ENCODE measurements around the gene COL4A2. TPM values are rescaled to one million over a fixed set of nuclear protein-coding genes. Genes with fewer than 3 reads are reported as not detected.

COL4A2 gene
- total RNA-seq, 1 experiment from 2014 or later: 67.4 TPM

DNA sequence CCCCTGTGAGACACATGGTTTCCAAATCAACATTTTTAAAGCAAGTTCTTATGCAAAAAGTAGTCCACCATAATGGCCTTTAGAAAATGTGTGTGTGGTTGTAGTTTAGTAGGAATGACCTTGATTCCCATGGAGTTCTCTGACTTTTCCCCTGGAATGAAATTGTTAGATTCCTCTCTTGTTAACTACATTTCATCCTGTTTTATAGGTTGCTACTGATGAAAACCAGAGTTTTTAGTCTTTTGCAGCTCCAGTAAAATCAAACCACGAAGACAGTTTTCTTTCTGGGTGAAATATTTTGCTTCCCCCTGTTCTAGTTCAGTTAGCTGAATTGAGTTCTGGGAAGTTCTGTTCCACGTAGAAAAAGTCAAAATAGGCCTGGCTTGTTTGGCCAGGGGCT is 146.7 kb downstream of the COL4A2 start:
- DNase-seq (ENCODE audit: low read depth): no peak

DNA sequence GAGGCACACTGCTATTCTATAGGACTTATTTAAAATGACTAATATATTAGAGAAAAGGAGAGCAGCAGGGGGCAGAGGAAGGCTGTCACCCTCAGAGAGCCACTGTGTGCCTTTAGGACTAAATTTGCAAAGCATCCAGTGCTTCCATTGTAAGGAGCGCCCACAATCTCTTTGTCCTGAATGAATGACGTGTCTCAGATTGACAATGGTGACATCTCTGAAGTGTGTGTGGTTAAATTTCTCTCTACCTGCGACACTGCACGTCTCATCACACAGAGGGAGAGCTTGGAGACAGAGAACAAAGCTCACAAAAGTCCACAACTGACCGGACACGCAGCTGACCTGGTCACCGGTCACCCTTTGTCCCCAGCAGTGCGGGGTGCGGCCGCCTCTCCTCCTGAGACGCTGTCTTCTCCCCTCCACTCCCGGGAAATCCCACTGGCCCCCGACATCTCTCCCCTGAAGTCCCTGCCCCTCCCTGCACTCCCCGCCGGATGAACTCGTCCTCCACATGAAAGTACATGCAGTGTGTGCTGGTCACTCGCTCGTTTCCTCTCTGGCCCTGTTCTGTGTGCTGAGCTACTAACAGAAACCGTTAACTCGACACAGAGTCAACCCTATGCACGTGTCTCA is 147.3 kb downstream of the COL4A2 start:
- no peak for DNase-seq (ENCODE audit: low read depth)

DNA sequence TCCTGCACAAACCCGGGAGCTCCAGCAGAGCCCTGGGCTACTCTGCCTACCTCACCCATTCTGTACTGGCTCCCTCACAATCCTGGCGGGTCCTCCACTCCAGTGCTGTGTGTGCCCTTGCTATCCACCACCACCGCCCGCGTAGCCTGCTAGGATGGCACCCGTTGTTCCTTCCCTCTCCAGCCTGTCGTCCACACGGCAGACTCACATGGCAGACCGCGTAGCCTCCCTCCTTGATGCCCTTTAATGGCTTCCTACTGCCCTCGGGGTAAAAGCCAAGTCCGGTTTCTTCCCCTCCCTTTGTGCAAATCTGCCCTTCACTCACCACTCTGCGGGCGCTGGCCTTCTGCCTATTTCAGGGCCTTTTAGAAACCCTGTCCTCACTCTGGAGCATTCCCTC is 147.9 kb downstream of the COL4A2 start:
- no peak for DNase-seq (ENCODE audit: low read depth)

DNA sequence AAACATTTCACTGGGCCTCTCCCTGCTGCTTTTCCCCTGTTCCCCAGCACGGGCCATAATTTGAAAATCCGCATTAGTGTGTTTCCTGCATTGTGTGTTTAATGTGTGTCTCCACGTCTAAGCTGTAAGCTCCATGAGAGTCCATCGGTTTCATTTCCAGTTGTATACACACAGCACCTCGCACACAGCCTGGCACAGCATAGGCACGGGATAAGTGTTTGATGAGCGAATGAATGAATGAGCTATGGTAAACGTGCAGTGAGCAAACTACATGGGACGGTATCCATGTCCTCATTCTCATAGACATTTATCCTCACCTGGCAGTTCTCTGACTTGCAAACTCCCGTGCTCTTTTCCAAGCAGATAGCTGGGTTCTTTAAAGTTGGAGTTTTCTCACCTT is 148.4 kb downstream of the COL4A2 start:
- no peak for DNase-seq (ENCODE audit: low read depth)

DNA sequence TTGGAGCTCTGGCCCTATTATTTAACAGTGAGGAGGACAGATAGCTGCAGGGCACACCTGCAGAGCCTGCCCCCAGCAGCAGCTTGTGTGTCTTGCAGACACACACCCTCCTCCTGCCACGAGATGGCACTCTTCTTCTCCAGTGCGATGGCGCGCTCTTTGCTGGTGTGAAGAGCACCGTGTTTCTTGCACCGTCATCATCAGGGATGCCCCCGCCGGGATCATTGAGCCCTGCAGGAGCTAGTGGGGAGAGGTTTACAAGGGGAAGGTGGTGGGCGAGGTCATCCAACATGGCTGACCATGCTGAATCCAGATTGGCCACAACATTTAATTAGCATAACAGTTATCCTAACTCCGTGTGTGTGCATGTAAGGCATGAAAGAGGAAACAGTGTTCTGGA is 148.9 kb downstream of the COL4A2 start:
- peak; percentile 75 for DNase-seq (ENCODE audit: low read depth)

DNA sequence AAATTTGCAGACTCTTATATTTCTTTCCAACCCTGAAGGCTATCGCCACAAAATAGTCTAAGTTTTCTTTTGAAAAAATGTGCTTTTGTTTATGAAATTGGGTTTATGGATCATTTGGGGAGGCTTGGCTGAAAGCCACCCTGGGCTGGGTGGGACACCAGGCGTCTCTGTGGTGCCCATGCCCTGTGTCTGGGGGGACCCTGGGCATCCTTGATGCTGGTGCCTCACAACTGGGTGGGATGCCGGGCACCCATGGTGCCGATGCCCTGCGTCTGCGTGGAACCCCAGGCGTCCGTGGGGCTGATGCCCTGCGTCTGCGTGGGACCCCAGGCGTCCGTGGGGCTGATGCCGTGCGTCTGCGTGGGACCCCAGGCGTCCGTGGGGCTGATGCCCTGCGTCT is 149.5 kb downstream of the COL4A2 start:
- no peak for DNase-seq (ENCODE audit: low read depth)

DNA sequence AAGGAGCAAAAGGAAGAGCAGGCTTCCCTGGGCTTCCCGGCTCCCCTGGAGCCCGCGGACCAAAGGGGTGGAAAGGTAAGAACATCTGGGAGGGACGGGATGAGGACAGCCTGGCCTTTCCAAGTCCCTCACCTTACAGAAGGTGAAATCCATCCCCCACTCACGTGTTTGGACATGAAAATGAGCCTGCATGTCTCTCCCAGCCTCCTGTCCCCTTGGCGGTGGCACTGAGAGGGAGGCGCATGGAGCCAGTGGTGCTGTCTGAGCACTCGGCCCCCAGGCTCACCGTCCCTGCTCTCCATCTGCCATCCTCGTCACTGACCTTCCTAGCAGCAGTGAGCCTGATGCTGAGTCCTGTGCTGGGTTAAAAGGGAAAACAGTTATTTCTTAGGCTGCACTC is 150.3 kb downstream of the COL4A2 start:
- DNase-seq (ENCODE audit: low read depth): no peak

DNA sequence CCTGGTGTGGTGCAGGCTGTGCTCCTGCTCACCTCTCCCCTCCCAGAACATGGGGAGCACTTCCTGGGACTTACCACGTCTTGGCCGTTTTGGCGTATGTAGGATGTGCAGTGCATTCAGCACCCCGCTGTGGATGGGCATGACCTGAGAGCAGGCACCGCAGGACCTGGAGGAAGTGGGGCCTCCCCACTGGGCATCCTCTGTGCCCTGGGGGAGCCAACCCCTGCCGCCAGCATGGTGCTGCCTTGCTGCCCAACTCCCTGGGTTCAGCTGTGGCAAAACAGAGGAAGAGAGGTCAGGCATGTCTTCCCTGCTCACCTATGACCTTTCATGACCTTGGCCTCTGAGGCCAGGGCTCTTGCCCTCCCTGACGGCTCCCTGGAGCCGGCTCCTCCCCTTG is 150.9 kb downstream of the COL4A2 start:
- no peak for DNase-seq (ENCODE audit: low read depth)

DNA sequence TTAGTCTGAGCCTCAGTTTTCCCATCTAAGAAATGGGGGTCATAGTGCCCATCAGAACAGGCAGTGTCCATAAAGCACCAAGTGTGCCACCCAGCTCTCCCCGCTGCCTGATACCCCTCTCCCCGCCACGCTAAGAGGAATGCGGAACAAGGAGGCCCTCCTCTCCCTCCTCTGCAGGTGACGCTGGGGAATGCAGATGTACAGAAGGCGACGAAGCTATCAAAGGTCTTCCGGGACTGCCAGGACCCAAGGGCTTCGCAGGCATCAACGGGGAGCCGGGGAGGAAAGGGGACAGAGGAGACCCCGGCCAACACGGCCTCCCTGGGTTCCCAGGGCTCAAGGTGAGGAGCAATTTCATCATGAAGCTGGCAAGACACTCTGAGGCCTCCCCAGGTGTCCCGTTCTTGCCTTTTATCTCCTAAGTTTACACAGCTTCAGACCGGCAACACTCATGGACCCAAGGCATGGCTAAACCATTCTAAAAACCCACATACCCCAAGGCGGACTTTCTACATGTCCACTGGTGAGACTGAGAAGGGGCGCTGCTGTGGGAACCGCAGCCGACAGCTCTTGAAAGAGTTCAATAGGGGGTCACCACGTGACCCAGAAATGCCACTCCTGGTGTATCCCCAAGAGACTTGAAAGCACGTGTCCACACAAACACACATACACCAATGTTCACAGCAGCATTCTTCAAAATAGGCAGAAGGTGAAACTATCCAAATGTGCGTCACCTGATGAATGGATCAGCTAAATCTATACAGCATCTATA is 151.7 kb downstream of the COL4A2 start:
- DNase-seq (ENCODE audit: low read depth): no peak

DNA sequence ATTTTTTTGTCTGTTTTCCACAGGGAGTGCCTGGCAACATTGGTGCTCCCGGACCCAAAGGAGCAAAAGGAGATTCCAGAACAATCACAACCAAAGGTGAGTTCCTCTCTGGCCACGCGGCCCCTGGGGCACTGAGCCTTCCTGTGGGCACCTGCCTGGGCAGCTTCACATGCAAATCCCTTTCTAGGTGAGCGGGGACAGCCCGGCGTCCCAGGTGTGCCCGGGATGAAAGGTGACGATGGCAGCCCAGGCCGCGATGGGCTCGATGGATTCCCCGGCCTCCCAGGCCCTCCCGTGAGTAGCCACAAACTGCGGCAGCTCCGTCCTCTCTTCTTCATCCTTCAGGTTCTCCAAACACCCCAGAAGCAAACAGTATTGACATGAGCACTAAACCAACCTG is 155.0 kb downstream of the COL4A2 start:
- DNase-seq (ENCODE audit: low read depth): no peak

DNA sequence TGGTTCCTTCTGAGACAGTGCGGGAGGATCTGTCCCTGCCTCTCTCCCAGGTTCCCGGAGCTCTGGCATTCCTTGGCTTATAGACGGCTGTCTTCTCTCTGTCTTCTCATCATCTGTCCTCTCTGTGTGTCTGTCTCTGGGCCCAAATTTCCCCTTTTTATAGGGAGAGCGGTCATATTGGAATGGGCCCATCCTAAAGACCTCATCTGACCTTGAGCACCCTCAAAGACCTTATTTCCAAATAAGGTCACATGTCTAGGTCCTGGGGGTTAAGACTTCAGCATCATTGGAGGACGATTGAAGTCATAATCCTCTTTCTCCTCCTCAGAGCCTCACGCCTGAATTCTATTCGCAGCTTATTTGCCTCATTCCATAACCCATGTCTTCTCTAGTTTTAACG is 156.1 kb downstream of the COL4A2 start:
- DNase-seq (ENCODE audit: low read depth): no peak

DNA sequence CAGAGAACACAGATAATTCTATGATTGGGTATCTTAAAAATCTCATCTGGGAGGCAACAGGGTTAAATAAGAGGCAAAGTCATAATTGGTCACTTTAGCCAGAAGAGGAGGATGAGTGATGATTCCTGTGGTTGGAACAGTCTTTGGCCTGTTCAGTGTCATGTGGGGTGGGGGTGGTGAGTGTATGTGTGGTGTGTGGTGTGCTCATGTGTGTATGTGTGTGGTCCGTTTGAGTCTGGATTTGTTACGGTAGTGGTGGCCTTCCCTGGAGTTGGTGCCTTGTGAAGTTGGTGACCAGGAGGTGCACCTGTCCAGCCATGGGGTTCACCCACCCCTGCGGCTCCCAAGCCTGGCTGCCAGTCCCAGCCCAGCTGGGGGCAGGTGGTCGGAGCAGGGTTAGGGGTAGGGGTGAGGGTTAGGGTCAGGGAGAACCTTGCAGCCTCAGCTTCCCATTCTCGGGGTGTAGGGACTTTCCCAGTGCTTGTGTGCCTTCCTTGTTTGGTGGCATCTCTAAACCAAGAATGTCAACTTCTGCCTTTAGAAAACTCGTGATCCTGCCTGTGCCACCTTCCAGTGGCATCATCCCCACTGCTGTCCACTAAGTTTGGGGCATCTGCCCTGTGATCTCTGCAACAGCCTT is 156.9 kb downstream of the COL4A2 start:
- DNase-seq (ENCODE audit: low read depth): no peak

DNA sequence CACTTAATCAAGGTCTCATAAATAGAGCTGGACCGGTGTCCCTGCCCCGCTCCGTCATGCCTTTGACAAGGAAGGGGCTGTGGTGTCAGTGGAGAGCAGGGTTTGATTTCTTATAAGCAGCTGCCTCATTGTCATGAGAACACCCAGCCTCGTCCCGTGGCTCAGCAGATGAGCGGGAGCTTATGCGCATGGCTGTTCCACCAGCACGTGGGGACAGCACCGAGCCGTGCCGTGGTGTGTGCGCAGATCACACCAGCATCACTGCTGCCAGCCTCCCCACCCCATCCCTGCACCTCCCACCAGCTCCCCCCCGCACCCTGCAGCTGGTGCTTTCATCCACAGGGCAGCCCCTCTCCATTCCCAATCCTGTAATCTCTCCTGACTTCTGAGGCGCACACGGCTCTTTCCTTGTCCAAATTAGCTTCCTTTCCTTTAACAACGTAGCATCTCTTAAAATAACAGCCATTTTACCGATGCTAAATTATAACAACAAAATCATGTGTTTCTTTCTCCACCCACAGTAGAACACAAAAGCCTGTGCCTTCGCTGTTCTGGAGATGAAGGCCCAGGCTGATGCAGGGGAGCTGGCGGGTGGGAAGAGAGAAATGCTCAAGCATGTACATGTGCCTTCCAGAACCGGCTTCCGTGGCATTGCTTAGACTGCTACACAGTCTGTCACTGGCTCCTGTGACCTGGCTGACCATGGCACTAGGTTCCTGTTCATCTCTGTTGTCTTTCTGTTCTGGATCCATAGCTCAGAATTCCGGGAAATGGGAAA is 157.7 kb downstream of the COL4A2 start:
- DNase-seq (ENCODE audit: low read depth): no peak

DNA sequence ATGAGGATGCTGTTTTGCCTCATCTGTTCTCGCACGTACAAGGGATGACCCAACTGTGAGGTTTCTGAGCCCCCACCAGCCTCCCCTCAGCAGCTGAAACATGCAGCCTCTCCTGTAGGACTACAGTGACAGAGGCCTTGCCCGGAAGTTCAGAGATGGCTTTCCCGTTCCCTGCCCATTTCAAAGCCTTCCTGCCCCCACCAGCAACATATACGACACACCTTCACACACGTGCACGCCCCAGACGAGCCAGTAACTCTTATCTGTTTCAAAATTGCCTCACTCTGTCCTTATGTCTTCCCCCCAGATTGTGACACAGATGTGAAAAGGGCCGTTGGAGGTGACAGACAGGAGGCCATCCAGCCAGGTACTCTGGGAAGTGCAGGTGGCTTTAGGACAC is 158.6 kb downstream of the COL4A2 start:
- DNase-seq (ENCODE audit: low read depth): no peak

DNA sequence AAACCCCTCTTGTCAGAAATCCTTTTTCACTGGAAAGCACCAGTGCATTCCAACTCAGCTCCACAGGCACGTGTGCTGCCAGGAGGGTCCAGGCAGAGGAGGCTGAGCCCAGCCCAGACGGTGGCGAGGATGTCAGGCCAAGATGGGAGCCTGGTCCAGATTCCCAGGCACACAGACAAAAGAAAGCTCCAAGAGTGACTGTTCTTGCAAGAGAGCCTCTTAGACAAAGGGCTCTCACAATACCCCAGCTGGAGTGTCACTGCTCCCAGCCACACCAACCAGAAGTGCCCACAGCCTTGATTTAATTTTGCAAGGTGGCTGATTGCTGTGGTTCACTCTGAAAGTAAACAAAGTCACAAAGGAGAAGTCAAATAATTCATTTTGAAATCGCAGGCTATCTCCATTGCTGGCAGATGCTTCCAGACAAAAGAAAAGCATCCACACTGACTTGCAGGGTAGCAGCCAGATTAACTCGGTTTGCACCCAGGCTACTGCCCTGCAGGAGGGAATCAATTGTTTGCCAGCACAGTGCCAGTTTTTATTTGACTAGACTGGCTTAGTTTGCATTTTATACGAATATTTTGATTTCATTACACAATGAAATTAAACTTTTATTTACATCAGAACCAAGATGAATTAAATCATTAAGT is 159.3 kb downstream of the COL4A2 start:
- DNase-seq (ENCODE audit: low read depth): no peak

DNA sequence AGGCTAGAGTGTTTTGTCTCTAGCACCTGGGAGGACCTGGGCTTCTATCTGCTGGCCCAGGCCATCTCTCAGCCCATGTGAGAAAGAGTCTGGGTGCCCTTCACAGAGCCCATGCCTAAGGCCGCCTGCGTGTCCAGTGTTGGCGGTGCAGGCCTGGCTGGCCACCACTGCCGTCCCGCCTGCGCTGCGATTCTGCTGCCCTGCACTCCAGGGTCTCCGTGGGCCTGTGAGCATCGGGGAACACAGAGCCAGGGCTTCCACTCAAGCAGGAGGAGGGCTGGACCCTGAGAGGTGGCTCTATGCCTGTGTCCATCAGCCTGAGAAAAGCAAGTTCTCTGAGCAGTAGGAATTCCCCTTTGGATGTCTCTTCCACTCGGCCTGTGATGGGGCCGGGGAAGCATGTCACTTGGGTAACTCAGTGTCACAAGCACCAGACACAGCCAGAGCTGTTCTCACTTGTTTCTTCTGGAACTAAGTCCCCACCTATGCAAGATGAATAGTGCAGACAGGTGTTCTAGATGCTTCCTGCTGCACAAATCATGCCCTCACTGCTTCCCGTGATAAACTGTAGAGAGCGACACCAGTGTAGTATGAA is 160.5 kb downstream of the COL4A2 start:
- no peak for DNase-seq (ENCODE audit: low read depth)

DNA sequence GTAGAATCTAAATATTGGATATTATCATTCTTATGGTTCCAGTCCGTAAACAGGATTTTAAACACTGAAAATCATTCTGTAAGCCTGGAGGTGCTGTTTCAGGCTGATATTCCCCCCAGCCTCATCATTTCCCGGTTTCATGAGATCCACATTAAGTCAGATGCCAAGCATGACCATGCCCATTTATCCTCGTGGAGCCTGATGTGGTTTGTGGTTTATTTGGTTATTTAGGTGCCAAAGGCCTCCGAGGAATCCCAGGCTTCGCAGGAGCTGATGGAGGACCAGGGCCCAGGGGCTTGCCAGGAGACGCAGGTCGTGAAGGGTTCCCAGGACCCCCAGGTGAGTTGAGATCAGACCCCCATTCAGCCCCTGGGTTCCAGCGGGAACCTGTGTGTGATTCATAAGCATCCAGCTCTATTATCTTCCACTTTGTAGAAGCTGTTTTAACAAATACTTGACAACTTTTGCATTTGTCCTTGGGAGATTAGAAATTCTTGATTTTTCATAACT is 162.0 kb downstream of the COL4A2 start:
- no peak for DNase-seq (ENCODE audit: low read depth)

DNA sequence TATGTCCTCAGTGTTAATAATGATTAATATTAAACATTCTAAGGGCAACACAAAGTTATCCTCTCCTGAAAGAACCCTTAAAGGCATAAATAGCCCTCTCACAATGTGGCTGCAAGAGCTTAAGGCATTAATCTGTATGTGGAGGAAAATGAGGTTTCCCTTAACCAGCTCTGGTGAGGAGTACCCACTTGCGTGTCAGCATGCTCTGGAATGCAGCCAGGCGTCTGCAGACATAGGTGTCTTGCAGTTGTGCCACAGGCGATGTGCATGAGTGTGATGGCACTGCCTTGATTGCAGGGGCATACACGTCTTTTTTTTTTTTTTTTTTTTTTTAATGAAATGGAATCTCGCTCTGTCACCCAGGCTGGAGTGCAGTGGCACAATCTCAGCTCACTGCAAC is 162.5 kb downstream of the COL4A2 start:
- no peak for DNase-seq (ENCODE audit: low read depth)

DNA sequence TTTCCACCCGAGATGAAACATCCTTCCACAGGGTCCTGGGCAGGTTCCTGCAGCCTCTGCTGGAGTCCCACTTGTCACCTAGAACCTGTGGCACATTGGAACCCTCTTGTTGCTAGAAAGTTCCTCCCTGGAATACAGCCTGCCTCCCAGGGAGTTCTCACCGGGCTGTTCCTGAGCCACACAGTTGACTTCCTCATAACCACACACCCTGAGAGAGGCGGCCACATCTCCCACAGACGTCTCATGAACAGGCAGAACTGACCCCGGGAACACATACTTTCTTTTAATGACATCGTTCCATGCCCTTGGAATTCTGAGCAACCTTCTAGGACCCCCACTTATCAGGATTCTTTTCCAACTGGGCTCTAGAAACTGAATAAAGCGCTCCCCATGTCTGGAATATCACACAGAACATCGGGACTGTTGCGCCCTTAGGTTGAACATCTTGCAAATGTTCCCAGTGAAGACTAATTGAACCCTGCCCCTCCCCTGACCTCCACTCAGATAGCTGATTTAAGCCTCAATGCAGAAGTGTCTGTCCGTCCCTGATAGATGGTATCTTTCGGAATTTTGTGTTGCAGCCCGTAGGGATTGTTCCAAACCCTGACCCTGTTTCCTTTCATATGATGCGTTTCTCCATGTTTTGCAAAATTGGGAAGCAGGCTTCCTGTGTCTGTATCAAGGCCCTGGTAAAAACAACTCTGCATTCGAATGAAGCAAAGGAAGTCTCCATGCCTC is 163.4 kb downstream of the COL4A2 start:
- DNase-seq (ENCODE audit: low read depth): no peak

DNA sequence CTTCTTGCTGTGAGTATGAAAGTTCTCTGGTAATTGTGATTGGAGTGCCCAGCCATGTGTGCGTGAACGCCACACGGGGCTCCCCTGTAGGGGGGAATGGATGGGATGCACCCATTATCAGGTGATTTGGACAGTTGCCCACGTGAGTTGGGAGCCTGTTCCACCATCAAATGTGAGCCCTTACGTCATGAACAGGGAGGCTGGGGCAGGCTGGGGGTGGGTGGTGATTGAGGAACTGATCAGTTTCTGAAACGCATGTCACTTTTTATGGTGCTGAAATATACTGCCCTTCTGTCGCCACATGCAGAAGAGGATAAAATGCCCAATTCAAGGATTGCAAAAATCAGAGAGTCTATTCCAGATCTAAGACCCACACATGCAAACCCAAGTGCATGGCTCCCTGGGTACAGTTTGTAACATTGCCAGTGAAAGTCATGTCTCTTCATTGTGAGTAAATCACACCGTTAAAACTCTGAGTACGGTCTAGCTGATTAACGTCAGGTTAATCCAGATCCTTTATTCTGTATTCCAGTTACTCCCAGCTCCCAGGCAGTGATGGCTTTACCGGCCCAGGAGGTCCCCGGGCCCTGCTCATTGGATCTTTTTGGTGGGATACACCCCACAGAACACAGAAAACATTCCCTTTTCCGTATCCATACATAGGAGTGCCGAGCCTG is 164.2 kb downstream of the COL4A2 start:
- DNase-seq (ENCODE audit: low read depth): no peak
